ENCODE measurements around the gene FAM156A.
"Not testable (repeated sequence)": the region's sequence is repeated elsewhere in the genome, so short reads cannot be mapped to it uniquely, and the experiment has no call there.

The FAM156A gene

DNA sequence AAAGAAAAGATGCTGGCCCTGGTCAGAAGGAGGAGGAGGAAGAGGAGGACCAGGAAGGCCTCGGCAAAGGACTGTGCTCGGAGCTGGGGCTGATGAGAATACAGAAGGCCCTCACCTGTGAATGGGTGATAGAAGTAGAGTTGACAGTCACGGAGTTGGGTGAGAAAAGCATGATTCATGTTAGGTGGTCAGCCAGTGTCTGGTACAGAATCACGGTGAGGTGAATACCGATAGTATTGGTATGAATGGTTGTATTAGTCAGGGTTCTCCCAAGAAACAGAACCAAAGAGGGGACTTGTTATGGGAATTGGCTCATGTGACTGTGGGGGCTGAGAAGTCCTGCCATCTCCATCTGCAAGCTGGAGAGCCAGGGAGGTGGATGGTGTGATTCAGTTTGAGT lies 32.5 kb upstream of the FAM156A start:
- no peak for TF ChIP-seq Cebpa-rat (IDR thresholded peaks at IDR 0.05)
- Histone ChIP-seq H3K4me2 (no peak overlapping the region), H3K36me3 (no peaks in the 10 kb centered on the region), H3K9me3 (no peaks in the 10 kb centered on the region), H4K20me1 (peaks cover 26% of the 10 kb centered on the region; the same call in 1 of the 2 replicates), H3K4me1 (peaks cover 14% of the 10 kb centered on the region), H3K27ac (no peak overlapping the region), H3K9ac (no peak overlapping the region), H3K27me3 (peaks cover 79% of the 10 kb centered on the region), H3K4me3 (no peak overlapping the region)

DNA sequence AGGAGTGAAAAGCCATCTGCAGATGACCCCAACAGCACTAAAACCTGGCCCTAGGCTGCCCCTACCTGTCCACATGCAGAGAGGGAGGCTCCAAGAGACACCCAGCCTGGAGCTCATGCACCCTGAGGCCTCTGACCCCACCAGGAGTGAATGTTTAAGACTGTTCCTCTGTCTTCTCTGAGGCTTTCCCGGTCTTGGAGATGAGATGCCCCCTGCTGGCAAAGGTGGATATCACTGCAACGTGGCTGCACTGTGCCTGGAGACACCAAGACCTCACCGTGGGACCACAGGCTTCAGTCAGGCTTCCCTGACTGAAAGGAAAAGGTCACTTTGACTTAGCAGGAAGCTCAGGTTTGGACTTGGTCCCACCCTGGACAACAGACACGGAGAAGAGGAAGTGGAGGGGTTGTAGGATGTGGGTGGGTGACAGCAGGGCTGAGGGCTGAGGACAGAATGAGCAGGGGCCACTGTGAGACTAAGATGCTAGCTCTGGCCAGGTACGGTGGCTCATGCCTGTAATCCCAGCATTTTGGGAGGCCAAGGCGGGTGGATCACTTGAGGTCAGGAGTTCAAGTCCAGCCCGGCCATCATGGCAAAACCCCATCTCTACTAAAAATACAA lies 31.8 kb upstream of the FAM156A start:
- H3K27ac ChIP-seq, H3K9me3 ChIP-seq, H3K9ac ChIP-seq, H3K4me2 ChIP-seq, H3K36me3 ChIP-seq, H3K4me3 ChIP-seq: not testable (repeated sequence)
- peaks cover 26% of the 10 kb centered on the region; the same call in 1 of the 2 replicates for H4K20me1 ChIP-seq
- peaks cover 78% of the 10 kb centered on the region for H3K27me3 ChIP-seq
- peaks cover 14% of the 10 kb centered on the region for H3K4me1 ChIP-seq

DNA sequence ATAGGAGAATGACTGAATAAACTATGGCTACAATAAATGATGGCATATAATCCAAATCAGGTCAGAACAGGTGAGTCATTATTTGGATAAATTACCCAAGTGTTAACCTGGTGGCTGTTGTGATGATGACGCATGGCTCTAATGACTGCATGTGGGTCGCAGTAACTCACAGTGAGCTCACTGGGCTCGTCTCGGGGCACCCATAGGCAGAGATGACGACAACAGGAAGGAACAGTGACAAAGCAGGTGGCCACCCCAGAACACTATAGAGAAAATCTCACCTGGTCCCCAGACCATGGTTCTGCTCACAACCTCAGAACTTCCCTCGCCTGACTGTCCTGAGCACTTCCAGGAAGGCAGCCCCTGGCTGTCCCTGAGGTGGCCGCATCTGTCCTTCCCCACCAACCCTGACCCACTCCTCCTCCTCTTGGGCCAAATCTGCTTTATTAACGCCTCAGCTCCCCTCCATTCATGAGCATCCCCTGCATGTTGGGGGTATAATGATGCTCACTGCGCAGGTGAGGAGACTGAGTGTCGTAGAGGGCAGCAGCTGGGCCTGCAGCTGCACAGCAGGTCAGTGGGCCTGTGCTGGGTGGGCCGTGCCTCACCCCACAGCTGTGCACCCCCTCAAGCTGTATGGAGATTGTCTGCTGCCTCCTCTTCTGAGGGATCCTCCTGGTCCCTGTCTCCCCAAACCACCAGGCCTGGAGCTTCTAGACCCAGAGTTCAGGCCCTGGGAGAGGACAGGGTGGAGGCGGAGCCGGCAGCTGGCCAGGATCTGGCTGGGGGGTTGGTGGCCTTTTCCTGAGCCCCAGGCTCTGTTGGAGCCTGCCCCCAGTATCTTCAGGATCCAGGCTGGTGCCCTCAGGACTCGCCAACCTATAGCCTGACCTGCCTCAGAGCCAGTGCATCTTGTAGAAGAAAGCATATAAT lies 30.9 kb upstream of the FAM156A start:
- no peak overlapping the region for H3K9ac ChIP-seq
- no peak overlapping the region for H3K4me2 ChIP-seq
- H3K27me3 ChIP-seq: peaks cover 75% of the 10 kb centered on the region

DNA sequence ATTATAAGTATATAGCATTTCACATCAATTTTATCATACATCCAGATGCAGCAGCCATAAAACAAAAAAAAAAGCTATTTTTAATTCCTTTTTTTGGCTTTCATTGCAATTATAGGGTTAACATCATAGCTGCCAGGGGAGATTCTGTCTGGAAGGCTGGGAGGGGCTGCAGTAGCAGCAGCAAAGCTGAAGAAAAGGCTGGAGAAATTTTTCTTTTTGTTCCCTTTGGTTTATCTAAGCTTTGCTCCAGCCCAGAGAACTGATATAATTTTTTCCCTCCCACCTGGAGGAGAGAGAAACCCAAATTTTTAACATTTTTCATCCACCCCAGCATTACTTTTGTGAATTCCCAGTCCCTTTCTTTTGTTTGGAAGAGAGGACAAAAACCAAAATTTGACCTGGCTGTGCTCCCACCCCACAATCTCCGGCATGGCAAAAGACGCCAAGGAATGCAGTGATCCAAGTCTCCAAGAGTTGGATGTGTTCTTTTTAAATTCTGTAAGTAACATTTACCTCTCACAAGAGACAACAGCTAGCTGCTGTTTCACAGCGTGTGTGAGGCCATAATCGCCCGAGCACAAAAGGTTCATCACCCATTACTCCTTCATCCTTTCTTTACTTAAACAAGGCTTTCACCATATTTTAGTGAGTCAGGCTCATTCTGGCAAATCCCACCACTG lies 25.1 kb upstream of the FAM156A start:
- H4K20me1 ChIP-seq: peaks cover 56% of the 10 kb centered on the region; the same call in 1 of the 2 replicates
- H3K4me1 ChIP-seq: no peaks in the 10 kb centered on the region
- peaks cover 84% of the 10 kb centered on the region for H3K27me3 ChIP-seq
- no peak for TF ChIP-seq Cebpa-rat (IDR thresholded peaks at IDR 0.05)
- H3K36me3 ChIP-seq: no peaks in the 10 kb centered on the region
- H3K9me3 ChIP-seq: no peaks in the 10 kb centered on the region
- H3K4me2 ChIP-seq: no peak overlapping the region
- H3K4me3 ChIP-seq: no peak overlapping the region
- H3K27ac ChIP-seq: no peak overlapping the region
- H3K9ac ChIP-seq: no peak overlapping the region

More for the DNA sequence above, 30.9 kb upstream of the FAM156A start:
- Histone ChIP-seq H3K4me3 (no peak overlapping the region), H3K4me1 (peaks cover 8% of the 10 kb centered on the region), H3K36me3 (no peaks in the 10 kb centered on the region), H3K27ac (no peak overlapping the region), H3K9me3 (no peaks in the 10 kb centered on the region), H4K20me1 (peaks cover 33% of the 10 kb centered on the region; the same call in 1 of the 2 replicates)
- no peak for TF ChIP-seq Cebpa-rat (IDR thresholded peaks at IDR 0.05)

DNA sequence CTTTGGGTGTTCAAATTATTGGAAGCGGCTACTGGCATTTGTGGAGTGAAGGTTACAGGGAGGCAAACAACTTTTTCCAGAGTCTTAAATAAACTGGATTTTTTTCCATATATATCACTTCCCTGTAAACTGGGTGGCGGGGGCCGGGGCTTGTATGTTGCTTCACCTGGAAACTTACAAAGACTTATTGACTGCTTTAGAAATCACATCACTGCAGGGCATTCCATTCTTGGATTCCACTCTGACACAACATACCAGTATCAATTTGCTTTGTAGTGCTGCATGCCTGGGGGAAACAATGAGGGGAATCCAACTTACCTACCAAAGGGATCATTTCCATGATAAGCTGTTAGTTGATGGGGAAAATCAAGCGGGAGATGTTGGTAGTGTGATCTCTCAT lies 21.7 kb upstream of the FAM156A start:
- Histone ChIP-seq H3K36me3 (no peaks in the 10 kb centered on the region), H4K20me1 (peaks cover 55% of the 10 kb centered on the region; the same call in 1 of the 2 replicates), H3K4me1 (no peaks in the 10 kb centered on the region), H3K4me2 (no peak overlapping the region), H3K27ac (no peak overlapping the region), H3K9ac (no peak overlapping the region), H3K27me3 (peaks cover 89% of the 10 kb centered on the region), H3K4me3 (no peak overlapping the region), H3K9me3 (no peaks in the 10 kb centered on the region)
- TF ChIP-seq Cebpa-rat (IDR thresholded peaks at IDR 0.05): no peak

DNA sequence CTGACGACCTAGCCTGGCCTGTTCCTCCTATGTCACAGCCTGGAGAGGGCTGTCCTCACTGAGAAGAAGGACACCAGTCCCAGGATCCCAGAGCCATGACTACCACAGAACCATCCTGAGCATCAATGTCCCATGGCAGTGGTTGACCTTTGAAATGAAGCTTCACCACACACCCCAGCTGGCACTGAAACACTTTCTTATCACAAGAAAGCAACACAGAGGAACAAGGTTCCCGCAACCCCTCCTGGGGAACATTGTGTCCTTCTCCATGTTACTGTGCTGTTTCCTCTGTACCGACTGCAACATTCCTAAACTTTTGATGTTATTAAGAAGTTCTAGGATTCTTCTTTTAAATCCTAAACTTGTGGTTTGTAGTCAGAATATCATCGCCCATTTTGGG lies 21.2 kb upstream of the FAM156A start:
- H3K4me3 ChIP-seq: no peak overlapping the region
- H3K9me3 ChIP-seq: no peaks in the 10 kb centered on the region
- no peak overlapping the region for H3K27ac ChIP-seq
- TF ChIP-seq Cebpa-rat (IDR thresholded peaks at IDR 0.05): no peak
- H3K27me3 ChIP-seq: peaks cover 92% of the 10 kb centered on the region
- no peak overlapping the region for H3K4me2 ChIP-seq
- H3K36me3 ChIP-seq: no peaks in the 10 kb centered on the region
- peaks cover 52% of the 10 kb centered on the region; the same call in 1 of the 2 replicates for H4K20me1 ChIP-seq
- H3K9ac ChIP-seq: no peak overlapping the region
- H3K4me1 ChIP-seq: no peaks in the 10 kb centered on the region

DNA sequence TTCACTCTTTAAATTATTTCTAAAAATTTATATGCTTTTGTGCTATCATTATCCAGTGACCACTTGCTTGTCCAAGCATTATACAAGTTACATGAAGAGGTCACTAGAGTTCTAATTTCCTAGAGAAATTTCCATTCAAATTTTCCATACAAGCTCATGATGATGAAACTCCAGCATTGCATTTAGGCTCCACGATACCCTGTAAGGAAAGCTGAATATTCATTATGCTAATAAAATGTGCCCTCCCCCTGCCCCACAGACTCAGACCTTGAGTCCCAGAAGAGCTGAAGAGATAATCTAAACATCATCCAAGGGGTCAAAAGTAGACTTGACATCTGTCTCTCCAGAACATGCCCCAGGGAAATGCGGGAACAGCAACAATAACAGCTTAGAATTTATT lies 19.6 kb upstream of the FAM156A start:
- no peaks in the 10 kb centered on the region for H3K36me3 ChIP-seq
- H4K20me1 ChIP-seq: peaks cover 40% of the 10 kb centered on the region; the same call in 1 of the 2 replicates
- no peaks in the 10 kb centered on the region for H3K9me3 ChIP-seq
- H3K4me2 ChIP-seq: no peak overlapping the region
- no peak overlapping the region for H3K4me3 ChIP-seq
- H3K27ac ChIP-seq: no peak overlapping the region
- no peak for TF ChIP-seq Cebpa-rat (IDR thresholded peaks at IDR 0.05)
- H3K27me3 ChIP-seq: peaks cover 89% of the 10 kb centered on the region
- no peaks in the 10 kb centered on the region for H3K4me1 ChIP-seq
- no peak overlapping the region for H3K9ac ChIP-seq

DNA sequence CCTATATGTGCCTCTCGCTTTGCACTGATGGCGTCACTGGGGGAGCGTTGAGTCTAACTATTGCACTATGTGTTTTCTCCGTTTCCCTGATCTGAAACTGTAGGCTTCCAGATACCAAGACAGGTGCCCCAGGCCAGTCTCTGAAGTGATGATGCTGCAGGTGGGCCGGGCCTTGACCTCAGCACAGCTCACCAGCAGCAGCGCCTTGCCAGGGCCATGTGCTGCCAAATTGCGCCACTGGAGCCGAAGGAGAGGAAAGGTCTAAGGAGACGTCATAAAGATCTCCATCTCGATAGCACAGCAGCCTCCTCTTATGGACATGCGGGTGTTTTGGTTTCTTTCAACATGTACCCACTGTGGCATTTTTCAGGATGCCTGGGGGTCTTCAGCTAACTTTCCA lies 17.3 kb upstream of the FAM156A start:
- H3K27ac ChIP-seq, H3K9ac ChIP-seq, H3K4me3 ChIP-seq, H3K36me3 ChIP-seq, H3K4me2 ChIP-seq, H3K9me3 ChIP-seq, H3K4me1 ChIP-seq: not testable (repeated sequence)
- H4K20me1 ChIP-seq: peaks cover 35% of the 10 kb centered on the region; the same call in 1 of the 2 replicates
- peaks cover 68% of the 10 kb centered on the region for H3K27me3 ChIP-seq

DNA sequence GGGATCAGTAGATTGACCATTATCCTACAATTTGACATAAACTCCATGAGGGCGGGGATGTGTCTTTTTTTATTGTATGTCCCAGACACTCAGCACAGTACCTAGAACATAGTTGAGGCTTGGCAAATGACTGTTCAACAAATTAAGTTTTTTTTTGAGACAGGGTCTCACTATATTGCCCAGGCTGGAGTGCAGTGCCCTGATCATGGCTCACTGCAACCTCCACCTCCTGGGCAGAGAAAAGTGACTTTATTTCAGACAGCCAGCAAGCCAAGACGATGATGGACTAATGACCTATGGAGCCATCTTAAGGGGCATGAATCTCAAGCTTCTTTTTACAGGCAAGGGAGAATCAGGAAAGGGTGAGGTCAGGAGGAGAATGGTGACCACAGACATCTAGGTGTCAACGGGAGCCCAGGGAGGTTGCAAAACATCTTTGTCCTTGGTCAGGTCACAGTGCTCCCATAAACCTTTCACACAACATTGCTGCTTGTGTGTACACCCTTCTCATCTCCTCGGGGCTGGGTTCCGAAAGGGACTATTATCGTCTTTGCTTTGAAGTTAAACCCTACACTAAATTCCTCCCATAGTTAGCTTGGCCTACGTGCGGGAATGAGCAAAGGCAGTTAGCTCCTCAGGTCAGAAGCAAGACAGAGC lies 16.1 kb upstream of the FAM156A start:
- not testable (repeated sequence) for H3K9me3 ChIP-seq, H3K27ac ChIP-seq, H3K36me3 ChIP-seq, H3K4me2 ChIP-seq, H3K4me3 ChIP-seq, H3K9ac ChIP-seq, H3K4me1 ChIP-seq
- Histone ChIP-seq H4K20me1 (peaks cover 24% of the 10 kb centered on the region; the same call in 1 of the 2 replicates), H3K27me3 (peaks cover 57% of the 10 kb centered on the region)

DNA sequence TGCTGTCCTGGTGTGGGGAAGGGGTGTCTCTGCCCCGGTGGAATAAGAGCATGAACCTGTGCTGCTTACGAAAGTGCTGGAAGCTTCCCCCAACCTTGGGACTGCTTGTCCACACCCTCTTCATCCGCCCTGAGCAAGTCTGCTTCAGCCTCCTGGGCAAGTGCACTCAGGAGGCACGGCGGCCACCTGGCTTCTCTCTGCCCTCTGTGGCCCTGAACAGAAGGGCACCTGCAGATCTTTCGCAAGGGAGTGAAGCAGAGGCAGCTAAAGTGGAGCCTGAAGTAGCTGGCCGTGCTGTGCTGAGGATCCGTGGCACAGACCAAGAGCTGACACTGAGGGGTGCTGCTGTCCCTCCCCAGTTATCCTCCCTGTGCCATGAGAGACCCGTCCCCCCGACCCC lies 9.6 kb upstream of the FAM156A start:
- not testable (repeated sequence) for H3K27me3 ChIP-seq, H3K4me3 ChIP-seq

DNA sequence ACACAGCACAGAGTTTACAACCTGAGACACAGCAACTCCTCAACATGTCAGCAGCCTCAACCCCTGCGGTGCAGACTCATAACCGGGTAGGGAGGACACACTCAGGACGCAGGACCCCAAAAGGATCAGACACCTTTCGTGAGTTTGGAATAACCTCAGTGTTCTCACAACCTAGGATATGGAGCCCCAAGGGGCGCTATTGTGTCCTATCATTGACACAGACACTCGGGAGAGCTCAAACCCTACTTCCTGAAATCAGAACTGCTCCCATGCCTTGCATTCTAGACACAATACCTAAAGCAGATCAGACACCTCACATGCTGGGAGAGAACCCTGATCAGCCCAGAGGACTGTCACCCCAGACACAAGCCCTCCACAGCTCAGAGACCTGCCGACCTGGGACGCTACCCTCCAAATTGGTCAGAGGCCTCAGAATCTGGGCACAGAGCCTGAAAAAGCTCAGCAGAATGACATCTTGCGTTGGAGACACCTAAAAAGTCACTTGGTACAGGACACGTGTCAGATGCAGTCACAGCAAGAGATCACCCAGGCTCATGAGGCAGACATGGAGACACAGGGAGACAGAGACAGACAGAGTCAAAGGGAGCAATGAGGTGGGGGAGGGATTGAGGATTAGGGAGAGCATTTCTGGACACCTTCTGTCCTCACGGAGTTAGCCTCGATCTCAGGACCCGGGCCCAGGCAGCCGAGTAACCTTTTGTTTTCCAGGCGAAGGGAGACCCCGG lies 8.8 kb upstream of the FAM156A start:
- not testable (repeated sequence) for H3K9me3 ChIP-seq, H3K27ac ChIP-seq, H3K4me1 ChIP-seq, H3K9ac ChIP-seq, H3K36me3 ChIP-seq, H3K4me2 ChIP-seq, H4K20me1 ChIP-seq, H3K27me3 ChIP-seq, H3K4me3 ChIP-seq

More for the DNA sequence above, 9.6 kb upstream of the FAM156A start:
- H3K27ac ChIP-seq, H3K4me1 ChIP-seq, H3K36me3 ChIP-seq, H3K9me3 ChIP-seq, H3K4me2 ChIP-seq, H3K9ac ChIP-seq, H4K20me1 ChIP-seq: not testable (repeated sequence)

DNA sequence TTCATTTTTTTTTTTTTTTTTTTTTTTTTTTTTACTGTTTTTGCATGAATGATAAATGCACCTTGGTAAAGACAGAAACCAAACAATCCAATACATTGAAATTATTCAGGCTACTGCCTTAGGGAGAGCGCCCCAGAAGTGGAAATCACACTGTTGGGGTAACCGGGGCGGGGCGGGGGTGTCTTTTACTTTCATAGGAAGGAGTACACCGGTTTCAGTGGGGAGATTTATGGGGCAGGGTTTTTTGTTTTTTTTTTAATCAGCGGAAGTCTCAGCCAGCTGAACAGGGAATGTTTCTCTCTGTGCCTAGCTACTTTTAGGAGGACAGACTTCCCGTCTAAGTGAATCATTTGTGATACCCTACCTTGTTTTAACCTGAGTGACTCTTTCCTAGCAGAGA lies 643 bp upstream of the FAM156A start:
- not testable (repeated sequence) for H3K4me2 ChIP-seq, H3K27me3 ChIP-seq, H4K20me1 ChIP-seq, H3K36me3 ChIP-seq, H3K9ac ChIP-seq, H3K9me3 ChIP-seq, H3K4me3 ChIP-seq, H3K27ac ChIP-seq, H3K4me1 ChIP-seq

DNA sequence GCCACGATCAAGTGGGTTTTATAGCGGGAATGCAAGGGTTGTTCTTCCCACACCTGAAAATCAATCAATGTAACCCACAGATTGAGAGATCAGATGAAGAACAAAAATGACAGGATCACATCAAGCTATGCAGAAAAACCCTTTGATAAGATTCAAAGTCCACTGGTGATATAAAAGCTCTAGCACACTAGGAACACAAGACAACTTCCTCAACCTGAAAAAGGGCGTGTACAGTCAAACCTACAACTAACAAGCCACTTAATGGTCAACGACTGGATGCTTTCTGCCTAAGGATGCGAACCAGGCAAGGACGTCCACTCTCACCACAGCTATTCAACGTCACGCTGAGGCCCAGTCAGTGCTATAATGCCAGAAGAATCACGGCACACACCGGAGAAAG lies 8.4 kb downstream of the FAM156A start:
- not testable (repeated sequence) for H3K36me3 ChIP-seq, H3K9ac ChIP-seq, H3K9me3 ChIP-seq, H3K4me1 ChIP-seq, H3K27me3 ChIP-seq, H3K4me2 ChIP-seq, H4K20me1 ChIP-seq, H3K27ac ChIP-seq, H3K4me3 ChIP-seq
